ENCODE data around the gene IFNA10.
"Not testable (repeated sequence)": the region's sequence is repeated elsewhere in the genome, so short reads cannot be mapped to it uniquely, and the experiment has no call there.

The IFNA10 gene

DNA sequence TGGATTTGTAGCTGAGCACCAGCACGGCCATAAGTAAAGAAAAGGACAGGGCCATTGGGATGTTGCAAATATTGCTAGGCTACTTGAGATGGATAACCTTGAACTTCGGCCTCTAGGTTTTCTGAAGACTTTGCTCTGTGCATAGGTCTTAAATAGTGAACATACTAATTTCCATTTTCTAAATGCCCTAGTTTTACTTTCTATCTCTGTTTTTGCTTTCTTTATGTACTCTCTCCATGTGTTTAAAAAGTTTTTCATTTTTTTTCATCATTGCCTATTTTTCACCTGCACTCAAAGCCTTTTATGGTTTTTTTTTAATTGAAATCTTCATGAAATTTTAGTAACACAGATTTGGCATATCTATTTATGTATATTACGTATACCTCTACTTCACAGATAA, at the start of gene IFNA10:
TSS of gene IFNA10 (minus strand) at position 101 of the 400 bp plus-strand sequence. CDS start at position 55, 46 bp downstream.
- intact Hi-C loops (cut with DNase I); DNase-seq: not testable (repeated sequence)

DNA sequence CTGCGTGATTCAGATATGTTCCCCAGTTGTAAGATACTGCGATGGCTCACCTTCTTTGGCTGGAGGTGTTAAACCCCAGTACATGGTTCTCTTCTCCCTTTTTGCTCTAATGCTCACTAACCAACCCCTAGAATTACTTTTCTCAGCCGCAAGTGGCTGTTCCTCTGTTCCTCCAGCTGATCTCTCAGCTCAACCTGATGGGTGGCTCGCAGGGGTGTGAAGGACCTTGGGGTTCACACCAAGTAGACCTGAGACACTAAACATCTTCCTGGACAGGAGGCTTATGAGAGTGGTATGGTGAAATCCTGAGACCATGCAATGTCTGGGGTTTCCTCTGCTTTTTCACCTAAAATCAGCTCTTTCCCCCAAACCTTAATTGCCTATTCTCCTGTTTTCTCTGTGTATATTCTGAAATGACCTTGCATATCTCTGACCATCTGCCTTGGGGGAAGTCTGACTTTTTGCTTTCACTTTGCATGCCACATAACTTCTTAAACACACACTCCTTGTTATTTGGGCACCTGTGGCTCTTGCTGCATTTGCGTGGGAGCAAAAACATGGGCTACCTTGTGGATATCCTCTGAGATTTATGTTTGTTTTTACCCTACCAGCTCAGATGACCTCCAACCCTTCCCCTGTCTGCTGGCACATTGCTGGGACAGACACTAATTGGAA, 48.7 kb upstream of the IFNA10 start:
- intact Hi-C loops (cut with DNase I) = no loop called here
- DNase-seq = no peak

DNA sequence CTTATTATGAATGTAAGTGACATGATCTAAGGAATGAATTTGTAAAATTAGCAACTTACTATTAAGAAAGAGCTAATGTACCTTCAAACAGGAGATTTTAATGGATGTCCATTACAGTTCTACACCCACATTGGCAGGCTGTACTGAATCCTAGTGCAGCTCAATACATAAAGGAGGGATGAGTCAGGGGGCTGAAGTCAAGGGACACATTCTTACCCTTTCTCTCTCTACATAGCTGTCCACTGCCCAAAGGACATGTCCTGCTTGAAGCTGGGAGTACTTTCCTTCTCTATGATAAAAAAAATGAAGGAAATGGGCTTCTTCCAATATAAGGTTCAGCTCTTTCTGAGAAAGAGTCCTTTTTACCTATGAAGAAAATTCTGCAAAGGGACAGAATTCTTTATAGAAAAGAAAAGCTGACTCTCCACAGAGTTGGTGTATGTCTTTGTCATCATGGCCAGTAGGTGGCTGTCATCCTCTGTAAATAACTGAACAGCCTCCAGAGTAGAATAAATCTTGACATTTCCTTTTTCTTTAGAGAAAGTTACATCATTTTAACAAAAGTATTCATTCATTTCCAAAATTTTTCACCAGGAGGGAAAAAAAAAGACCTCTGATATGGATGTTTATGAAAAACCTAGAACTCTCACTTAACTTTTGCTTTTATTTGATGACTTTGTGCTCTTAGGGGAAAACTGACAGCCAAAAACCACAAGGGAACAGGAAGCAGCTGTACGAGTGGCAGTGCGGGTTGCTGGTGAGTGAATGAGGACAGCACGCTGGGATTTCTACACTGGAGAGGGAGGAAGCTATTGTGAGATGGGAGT, 46.0 kb upstream of the IFNA10 start:
- intact Hi-C loops (cut with DNase I) = no loop called here
- peak in 30 of 42 donors; percentile 8 to 61 (median 26) for DNase-seq

DNA sequence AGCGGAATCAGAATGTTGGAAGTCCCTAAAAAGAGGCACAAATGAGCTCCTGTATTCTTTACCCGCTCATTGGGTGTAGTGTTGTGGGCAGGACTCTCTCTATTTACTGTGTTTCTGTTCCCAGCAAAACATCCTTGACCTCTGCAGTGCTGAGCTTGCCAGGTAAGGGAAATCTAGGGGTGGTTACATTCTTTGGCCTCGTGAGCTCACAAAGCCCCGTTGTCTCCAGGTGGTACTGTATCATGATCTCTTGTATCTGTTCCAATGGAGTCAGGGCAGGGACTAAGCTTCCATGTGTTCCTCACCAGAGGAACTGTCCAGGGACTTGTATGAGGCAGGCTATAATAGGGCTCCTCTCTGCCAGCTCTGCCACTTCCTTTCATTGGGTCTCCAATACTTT, 44.7 kb upstream of the IFNA10 start:
- intact Hi-C loops (cut with DNase I) = no loop called here
- no peak for DNase-seq

DNA sequence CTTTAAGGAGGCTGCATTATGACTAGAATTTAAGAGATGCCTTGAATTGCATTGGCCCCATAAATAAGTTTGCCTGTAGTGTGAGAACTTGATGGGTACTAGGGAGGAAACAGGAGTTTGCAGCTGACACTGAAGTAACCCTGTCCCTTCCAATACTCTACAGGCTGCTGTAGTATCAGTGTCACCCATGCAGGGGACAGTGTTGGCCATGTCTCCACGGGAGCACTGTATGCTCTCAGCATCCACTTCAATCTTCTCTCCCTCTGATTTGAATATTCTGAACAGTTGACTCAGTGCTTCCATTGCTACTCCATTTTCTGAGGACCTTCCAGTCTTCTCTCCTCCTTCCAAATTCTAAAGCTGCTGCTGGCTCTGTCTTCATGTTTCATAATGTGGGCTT, 44.2 kb upstream of the IFNA10 start:
- intact Hi-C loops (cut with DNase I) = no loop called here

DNA sequence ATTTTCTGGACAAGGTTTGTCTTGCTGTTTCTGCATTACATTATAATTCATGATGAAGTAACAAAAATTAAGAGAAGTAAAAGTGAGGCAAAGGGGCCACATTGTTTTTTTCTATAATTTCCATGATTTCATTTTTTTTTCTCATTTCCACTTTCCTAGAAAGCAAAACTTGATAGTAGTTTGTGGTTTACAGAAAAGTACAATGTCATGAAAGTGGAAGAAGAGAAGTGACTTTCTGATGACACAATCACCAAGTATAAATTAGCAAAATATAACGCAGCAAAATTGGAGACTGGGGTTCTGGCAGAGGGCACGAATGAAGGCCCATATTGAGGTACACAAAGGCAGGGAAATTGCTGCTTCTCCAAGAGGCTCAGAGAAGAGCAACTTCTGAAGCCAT, 37.9 kb upstream of the IFNA10 start:
- intact Hi-C loops (cut with DNase I) = no loop called here
- no peak for DNase-seq

More for the DNA sequence above, 44.2 kb upstream of the IFNA10 start:
- DNase-seq = no peak

DNA sequence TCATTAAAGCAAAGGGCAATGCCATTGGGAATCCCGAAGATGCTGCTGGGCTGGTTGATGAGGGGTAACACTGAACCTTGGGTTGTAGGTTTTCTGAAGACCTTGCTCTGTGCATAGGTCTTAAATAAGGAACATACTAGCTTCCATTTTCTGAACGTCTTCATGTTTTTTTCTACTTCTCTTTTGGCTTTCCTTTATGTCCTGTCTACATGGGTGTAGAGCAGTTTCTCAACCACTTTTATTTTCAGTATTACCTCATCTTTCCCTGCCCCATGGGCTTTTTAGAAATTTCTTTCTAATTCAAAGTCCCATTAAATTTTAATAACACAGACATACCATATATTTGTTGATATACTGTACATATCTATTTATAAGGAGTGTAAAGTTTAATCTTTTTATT, 33.0 kb upstream of the IFNA10 start, which contains the start of gene IFNA14:
TSS of gene IFNA14 (minus strand) at position 95 of the 400 bp plus-strand sequence. CDS start at position 25, 70 bp downstream.
- DNase-seq = no peak
- intact Hi-C loops (cut with DNase I) = no loop called here

DNA sequence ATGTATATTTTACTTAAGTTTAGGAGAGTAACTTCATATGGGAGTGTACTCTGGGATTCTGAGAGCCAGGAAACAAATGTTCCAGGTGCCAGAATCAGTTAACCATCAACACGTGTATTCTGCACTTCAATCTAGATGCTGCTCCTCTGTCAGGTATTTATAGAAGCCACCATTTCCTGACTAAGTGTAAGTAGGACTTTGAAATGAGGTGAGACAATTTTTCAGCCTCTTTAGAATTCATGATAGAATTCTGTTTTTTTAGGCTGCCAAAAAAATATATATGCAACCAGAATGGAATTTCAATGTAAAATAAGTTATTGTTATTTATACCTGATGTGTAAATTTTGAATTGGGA, 29.4 kb upstream of the IFNA10 start:
- intact Hi-C loops (cut with DNase I); DNase-seq: not testable (repeated sequence)

DNA sequence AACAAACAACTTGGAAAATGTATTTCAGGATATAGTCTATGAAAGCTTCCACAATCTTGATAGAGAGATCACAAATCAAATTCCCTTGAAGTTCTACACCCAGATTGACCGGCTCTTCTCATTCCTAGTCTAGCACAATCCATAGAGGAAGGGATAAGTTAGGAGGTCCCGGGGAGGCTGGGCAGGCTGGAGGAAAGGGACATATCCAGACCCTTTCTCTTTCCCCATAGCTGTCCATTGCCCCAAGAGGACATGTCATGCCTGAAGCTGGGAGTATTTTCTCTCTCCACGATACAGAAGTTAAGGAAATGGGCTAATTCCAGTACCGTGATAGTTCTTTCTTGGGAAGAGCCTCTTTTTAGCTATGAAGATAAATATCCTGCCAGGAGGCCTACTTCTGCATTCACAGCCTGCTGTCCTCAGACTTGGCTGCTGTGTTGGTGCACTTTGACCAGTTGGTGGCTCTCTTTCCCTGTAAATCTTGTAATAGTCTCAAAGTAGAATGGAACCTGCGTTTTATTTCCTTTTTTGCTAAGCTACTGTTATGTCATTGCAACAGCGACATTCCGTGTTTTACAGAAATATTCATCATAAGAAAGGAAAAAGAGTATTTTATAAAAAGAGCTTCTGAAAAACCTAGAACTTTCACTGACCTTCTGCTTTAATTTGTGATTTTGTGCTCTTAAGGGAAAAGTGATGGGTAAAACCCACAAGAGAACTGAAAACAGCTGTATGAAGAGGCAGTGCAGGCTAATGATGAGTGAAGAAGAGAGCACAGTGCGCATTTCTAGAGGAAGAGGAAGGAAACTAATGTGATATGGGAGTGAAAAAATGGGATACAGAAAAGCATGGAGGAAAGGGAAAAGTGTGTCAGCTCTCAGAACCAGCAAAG, 28.8 kb upstream of the IFNA10 start:
- intact Hi-C loops (cut with DNase I) = not testable (repeated sequence)

DNA sequence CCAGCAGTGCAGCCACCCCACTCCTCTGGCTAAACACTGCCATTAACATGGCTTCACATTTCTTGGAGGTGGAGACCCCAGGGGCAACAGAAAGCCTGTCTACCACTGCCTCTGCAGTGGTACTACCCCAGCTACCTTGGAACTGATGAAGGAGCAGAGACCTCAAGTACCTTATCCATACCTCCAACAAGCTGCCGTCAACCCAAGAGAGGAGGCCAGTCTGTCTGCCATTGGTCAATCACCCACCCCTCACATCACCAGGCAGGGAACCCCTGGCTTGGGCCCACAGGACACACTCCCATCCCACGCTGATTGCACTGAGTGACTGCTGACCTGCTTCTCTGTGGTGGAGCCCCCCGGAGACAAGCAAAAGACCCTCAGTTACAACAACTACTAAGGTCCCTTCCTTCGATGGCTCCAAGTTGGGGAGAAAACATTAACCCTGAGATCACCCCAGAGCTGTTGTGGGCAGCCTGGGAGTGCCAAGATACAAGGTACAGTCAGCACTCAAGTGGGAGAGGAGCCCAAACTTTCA, 27.3 kb upstream of the IFNA10 start:
- no peak for DNase-seq
- intact Hi-C loops (cut with DNase I) = no loop called here

More for the DNA sequence above, 28.8 kb upstream of the IFNA10 start:
- peak in 32 of 42 donors; percentile 7 to 65 (median 35) for DNase-seq

DNA sequence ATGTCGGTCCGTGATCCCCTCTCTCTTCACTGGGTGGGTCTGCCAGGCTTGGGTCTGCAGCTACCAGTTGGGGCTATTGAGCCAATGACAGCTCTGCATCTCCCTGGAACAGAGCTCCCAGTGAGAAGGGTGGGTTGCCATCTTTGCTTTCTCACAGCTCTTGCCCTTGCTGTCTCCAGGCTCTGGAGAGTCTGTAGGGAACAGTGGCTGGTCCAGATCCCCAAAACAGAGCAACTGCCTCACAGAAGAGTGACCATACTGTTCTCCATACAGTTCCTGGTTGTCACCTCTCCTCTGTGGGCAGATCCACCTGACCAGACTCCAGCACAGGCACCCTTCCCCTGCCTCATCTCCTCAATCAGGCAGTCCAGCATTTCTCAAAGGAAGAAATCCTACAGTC, 26.3 kb upstream of the IFNA10 start:
- intact Hi-C loops (cut with DNase I) = no loop called here
- DNase-seq = no peak

DNA sequence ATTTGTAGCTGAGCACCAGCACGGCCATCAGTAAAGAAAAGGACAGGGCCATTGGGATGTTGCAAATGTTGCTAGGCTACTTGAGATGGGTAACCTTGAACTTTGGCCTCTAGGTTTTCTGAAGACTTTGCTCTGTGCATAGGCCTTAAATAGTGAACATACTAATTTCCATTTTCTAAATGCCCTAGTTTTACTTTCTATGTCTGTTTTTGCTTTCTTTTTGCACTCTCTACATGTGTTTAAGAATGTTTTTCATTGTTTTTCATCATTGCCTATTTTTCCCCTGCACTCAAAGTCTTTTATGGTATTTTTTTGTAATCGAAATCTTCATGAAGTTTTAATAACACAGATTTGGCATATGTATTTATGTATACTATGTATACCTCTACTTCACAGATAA, 21.2 kb upstream of the IFNA10 start, which contains the start of gene IFNA17:
TSS of gene IFNA17 (minus strand) at position 101 of the 400 bp plus-strand sequence. CDS start at position 52, 49 bp downstream.
- intact Hi-C loops (cut with DNase I) = no loop called here
- DNase-seq = no peak

DNA sequence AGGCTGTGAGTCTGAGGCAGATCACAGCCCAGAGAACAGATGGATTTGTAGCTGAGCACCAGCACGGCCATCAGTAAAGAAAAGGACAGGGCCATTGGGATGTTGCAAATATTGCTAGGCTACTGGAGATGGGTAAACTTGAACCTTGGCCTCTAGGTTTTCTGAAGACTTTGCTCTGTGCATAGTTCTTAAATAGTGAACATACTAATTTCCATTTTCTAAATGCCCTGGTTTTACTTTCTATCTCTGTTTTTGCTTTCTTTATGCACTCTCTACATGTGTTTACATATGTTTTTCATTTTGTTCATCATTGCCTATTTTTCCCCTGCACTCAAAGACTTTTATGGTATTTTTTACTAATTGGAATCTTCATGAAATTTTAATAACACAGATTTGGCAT, 10.3 kb upstream of the IFNA10 start, which contains the start of gene IFNA16:
TSS of gene IFNA16 (minus strand) at position 101 of the 400 bp plus-strand sequence. CDS start at position 95, 6 bp downstream.
- DNase-seq; intact Hi-C loops (cut with DNase I): not testable (repeated sequence)

DNA sequence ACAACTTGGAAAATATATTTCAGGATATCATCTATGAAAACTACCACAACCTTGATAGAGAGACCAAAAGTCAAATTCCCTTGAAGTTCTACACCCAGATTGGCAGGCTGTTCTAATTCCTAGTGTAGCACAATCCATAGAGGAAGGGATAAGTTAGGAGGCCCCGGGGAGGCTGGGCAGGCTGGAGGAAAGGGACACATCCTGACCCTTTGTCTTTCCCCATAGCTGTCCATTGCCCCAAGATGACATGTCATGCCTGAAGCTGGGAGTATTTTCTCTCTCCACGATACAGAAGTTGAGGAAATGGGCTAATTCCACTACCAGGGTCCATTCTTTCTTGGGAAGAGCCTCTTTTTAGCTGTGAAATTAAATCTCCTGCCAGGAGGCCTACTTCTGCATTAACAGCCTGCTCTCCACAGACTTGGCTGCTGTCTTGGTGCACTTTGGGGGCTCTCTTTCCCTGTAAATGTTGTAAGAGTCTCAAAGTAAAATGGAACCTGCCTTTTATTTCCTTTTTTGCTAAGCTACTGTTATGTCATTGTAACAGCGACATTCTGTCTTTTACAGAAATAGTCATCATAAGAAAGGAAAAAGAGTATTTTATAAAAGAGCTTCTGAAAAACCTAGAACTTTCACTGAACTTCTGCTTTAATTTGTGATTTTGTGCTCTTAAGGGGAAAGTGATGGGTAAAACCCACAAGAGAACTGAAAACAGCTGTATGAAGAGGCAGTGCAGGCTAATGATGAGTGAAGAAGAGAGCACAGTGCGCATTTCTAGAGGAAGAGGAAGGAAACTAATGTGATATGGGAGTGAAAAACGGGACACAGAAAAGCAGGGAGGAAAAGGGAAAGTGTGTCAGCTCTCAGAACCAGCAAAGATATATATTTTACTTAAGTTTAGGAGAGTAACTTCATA, 6.7 kb upstream of the IFNA10 start:
- DNase-seq; intact Hi-C loops (cut with DNase I): not testable (repeated sequence)

DNA sequence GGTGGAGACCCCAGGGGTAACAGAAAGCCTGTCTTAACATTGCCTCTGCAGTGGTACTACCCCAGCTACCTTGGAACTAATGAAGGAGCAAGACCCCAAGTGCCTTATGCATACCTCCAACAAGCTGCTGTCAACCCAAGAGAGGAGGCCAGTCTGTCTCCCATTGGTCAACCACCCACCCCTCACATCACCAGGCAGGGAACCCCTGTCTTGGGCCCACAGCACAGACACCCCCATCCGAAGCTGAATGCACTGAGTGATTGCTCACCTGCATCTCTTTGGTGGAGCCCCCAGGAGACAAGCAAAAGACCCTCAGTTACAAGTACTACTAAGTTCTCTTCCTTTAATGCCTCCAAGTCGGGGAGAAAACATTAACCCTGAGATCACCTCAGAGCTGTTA, 5.2 kb upstream of the IFNA10 start:
- intact Hi-C loops (cut with DNase I); DNase-seq: not testable (repeated sequence)

DNA sequence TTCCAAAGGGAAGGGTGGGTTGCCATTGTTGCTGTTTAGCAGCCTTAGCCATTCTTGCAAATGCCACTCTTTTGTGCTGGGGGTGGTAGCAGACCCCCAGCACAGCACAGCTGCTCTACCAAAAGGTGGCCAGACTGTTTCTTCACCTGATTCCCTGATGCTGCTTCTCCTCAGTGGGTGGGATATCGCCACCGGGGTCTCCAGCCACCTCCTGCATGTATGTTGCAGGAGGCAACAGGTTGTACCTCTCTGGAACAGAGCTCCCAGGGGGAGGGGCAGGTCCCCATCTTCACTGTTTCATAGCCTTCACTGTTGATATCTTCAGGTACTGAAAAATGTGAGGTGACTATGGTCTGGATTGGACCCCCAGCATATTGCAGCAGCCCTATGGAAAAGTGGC, 3.8 kb upstream of the IFNA10 start:
- intact Hi-C loops (cut with DNase I); DNase-seq: not testable (repeated sequence)

DNA sequence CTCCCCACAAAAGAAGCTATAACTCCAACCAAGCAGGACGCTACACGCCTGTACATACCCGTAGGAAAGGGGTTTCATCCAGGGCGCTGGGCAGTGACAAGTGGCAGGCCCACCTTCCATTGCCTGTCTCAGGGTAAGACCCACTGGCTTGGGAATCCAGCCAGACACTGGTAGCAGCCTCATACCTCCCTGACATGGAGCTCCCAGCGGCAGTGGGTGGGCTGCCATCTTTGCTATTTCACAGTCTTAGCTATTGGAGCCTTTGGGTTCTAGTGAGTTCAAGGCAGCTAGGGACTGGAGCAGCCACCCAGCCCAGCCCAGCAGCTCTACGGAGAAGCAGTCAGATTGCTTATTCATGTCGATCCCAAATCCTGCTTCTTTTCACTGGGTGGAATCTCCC, 3.4 kb upstream of the IFNA10 start:
- no peak for DNase-seq
- intact Hi-C loops (cut with DNase I) = no loop called here

DNA sequence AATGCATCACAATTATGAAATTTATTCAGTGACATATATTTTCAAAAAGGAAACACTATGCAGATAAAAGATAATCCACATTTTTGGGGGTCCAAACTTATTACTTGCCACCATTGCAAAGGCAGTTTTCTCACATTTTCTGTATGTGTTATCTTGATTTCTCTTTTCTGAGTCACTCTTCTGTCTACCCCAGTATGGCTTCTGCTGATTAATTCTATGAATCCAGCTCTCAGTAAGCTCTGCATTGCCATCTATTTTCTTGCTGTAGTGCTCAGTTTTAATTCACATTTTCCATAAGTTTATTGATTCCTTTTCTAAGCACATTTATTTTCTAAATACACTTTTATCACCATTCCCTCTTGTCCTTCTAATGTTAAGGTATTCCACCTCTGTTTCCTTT, 1.7 kb downstream of the IFNA10 start:
- DNase-seq = no peak
- intact Hi-C loops (cut with DNase I) = no loop called here
